ENCODE data around the gene PRUNE2.

Gene PRUNE2

DNA sequence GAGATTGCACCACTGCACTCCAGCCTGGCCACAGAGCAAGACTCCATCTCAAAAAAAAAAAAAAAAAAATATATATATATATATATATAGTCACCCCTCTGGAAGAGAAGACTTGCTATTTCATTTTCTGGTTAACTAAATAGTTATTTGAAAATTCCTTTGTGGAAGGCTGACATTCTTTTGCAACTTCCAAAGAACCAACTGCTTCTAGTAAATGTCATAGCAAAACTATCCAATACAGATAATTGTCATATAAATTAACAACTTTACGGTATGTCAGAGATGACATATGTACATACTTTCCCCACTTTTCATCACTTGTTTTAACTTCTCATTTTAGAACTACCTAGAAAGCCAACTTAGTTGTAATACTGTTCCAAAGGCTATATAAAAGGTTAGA lies 50.9 kb downstream of the PRUNE2 start:
- TF ChIP-seq, protein P1, sequence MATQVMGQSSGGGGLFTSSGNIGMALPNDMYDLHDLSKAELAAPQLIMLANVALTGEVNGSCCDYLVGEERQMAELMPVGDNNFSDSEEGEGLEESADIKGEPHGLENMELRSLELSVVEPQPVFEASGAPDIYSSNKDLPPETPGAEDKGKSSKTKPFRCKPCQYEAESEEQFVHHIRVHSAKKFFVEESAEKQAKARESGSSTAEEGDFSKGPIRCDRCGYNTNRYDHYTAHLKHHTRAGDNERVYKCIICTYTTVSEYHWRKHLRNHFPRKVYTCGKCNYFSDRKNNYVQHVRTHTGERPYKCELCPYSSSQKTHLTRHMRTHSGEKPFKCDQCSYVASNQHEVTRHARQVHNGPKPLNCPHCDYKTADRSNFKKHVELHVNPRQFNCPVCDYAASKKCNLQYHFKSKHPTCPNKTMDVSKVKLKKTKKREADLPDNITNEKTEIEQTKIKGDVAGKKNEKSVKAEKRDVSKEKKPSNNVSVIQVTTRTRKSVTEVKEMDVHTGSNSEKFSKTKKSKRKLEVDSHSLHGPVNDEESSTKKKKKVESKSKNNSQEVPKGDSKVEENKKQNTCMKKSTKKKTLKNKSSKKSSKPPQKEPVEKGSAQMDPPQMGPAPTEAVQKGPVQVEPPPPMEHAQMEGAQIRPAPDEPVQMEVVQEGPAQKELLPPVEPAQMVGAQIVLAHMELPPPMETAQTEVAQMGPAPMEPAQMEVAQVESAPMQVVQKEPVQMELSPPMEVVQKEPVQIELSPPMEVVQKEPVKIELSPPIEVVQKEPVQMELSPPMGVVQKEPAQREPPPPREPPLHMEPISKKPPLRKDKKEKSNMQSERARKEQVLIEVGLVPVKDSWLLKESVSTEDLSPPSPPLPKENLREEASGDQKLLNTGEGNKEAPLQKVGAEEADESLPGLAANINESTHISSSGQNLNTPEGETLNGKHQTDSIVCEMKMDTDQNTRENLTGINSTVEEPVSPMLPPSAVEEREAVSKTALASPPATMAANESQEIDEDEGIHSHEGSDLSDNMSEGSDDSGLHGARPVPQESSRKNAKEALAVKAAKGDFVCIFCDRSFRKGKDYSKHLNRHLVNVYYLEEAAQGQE (IDR thresholded peaks at IDR 0.05; ENCODE audit: insufficient read depth in 1 of 2, low read depth in 2 of 2, low read length in 2 of 2): no peak
- TF ChIP-seq FOXP2 (optimal IDR thresholded peaks at IDR 0.05; ENCODE audit: borderline replicate concordance, extremely low read depth, extremely low read length, insufficient read depth) (no peak), TAF1 (IDR thresholded peaks at IDR 0.05; ENCODE audit: borderline replicate concordance, insufficient read depth, low read length) (no peak), POLR2AphosphoS5 (IDR thresholded peaks at IDR 0.05; ENCODE audit: low read depth, low read length) (no peak)

DNA sequence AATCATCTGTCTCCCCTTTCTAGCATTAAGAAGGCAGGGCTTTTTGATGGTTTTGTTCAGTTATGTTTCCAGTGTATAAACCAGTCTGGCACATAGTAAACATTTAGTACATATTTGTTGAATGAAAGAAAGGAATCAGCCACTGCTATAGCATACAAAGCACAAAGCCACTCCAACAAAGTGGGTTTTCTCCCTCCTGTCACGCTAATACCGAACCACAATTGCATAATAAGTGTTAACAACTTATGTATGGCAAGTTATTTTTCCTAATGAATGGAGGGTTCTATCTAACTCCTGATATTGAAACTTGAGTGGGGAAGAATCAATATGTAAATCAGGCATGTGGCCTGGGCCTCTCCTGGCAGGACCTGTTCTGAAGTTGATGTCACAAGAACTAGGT lies 53.9 kb downstream of the PRUNE2 start:
- TF ChIP-seq, protein P1 (IDR thresholded peaks at IDR 0.05; ENCODE audit: insufficient read depth in 1 of 2, low read depth in 2 of 2, low read length in 2 of 2): no peak
- TF ChIP-seq FOXP2 (optimal IDR thresholded peaks at IDR 0.05; ENCODE audit: borderline replicate concordance, extremely low read depth, extremely low read length, insufficient read depth) (no peak), POLR2AphosphoS5 (IDR thresholded peaks at IDR 0.05; ENCODE audit: low read depth, low read length) (no peak), SIN3A (IDR thresholded peaks at IDR 0.05; ENCODE audit: borderline replicate concordance, insufficient read depth, low read length) (no peak), TAF1 (IDR thresholded peaks at IDR 0.05; ENCODE audit: borderline replicate concordance, insufficient read depth, low read length) (no peak)

DNA sequence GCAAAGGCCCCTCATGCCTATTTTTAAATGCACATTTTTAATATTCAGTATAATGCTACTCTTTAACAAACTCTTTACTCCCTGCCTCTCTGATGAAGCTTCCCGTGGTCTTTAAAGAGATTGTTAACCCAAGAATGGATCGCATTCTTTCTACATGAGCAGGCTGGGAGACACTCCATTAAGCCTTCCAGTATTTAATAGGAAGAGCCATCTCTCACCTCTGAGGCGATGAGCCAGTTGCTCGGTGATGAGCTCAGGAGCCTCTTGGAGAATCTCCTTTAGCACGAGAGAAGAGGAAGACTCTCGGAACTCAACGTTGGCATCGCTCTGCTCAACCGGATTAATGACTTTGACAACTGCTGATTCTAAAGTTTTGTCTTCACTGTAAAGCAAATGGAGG lies 59.6 kb downstream of the PRUNE2 start:
- TF ChIP-seq FOXP2 (optimal IDR thresholded peaks at IDR 0.05; ENCODE audit: borderline replicate concordance, extremely low read depth, extremely low read length, insufficient read depth) (no peak), TAF1 (IDR thresholded peaks at IDR 0.05; ENCODE audit: borderline replicate concordance, insufficient read depth, low read length) (no peak), POLR2AphosphoS5 (IDR thresholded peaks at IDR 0.05; ENCODE audit: low read depth, low read length) (no peak), SIN3A (IDR thresholded peaks at IDR 0.05; ENCODE audit: borderline replicate concordance, insufficient read depth, low read length) (no peak)
- TF ChIP-seq, protein P1 (IDR thresholded peaks at IDR 0.05; ENCODE audit: insufficient read depth in 1 of 2, low read depth in 2 of 2, low read length in 2 of 2): no peak

GRCh38 chr9:76845254-76845653 lies 60.7 kb downstream of the PRUNE2 start:
- TF ChIP-seq POLR2AphosphoS5 (IDR thresholded peaks at IDR 0.05; ENCODE audit: low read depth, low read length) (no peak), TAF1 (IDR thresholded peaks at IDR 0.05; ENCODE audit: borderline replicate concordance, insufficient read depth, low read length) (no peak), FOXP2 (optimal IDR thresholded peaks at IDR 0.05; ENCODE audit: borderline replicate concordance, extremely low read depth, extremely low read length, insufficient read depth) (no peak), SIN3A (IDR thresholded peaks at IDR 0.05; ENCODE audit: borderline replicate concordance, insufficient read depth, low read length) (no peak)
- TF ChIP-seq, protein P1 (IDR thresholded peaks at IDR 0.05; ENCODE audit: insufficient read depth in 1 of 2, low read depth in 2 of 2, low read length in 2 of 2): no peak
